Measurements from ENCODE around the gene MARK2. TPM values are rescaled to one million over a fixed set of nuclear protein-coding genes. Genes with fewer than 3 reads are reported as not detected.

The MARK2 gene
- total and polyA plus RNA-seq, 8 donors, result 8.8 to 128 (median 19.3) TPM

GRCh38 chr11:63915961-63916836, 77.3 kb downstream of the MARK2 start:
- Histone ChIP-seq H3K9me3 (no peaks in the 10 kb centered on the region), H3K4me3 (peak overlapping the region; percentile 50 to 56 (median 52)), H3K36me3 (peaks cover 0 to 11% (median under 1%) of the 10 kb centered on the region in 4 donors), H3K27me3 (peaks cover 0 to 32% (median 0%) of the 10 kb centered on the region in 3 donors), H3K27ac (peak overlapping the region in 3 of 5 donors; percentile 20 to 85 (median 82)), H3K4me1 (peaks cover 51 to 59% (median 58%) of the 10 kb centered on the region in 4 donors)
- TF ChIP-seq EP300 (IDR thresholded peaks at IDR 0.05) (no peak), CTCF (IDR thresholded peaks at IDR 0.05) (peak in 2 of 7 experiments; percentile 29 to 48)
- DNase-seq, result peak; percentile 37 to 77
- intact Hi-C loops (cut with DNase I; ENCODE audit: low total_unique reads), result no loop called here
- 1 to 7% (median 3%) methylated on average over 22 to 56 of the region's 56 CpGs for WGBS, 5 donors

DNA sequence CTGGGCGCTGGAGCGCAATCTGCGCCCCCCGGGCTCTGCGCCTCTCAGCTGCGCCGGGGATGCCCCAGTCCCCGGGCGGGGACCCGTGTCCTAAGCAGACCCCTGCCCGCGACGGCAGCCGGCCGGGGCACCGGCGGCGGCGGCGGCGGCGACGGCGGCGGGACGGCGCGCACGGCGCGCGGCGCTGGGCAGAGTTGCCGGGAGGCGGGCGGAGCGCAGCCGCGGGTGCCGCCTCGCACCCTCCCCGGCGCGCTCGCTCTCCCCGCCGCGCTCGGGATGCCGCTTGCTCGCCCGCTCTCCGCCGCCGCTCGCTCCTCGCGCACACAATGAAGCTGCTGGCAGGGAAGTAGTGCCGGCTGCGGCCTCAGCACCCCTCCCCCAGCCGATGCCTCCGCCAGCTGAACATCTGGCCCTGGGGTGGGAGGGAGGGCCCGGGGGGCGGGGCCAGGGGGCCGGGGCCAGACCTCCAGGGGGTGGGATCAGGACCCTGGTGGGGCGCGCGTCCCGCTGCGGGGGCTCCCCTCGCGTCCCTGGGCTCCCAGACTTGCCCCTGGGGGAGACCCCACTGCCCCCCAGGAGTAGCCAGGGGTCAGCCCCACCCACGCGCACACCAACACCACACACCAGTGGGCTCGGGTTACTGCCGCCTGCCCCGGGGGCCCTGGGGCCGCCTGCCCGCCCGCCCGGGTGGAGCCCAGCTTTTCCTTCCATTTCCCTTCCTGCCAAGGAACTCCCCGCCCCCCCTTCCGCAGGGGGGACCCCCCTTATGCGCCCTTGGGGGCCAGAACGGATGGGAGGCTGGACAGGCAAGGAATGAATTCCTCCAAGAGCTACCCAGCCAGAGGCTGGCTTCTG, 78.2 kb downstream of the MARK2 start, which contains the start of gene RCOR2:
Gene RCOR2, minus strand, starts transcription at position 328 of the 855 bp plus-strand sequence. CDS start 708 bp downstream, outside the sequence.
- DNase-seq, result peak; percentile 77 to 95
- Histone ChIP-seq H3K4me3 (peak within 1 kb of the TSS; percentile 50 to 56 (median 52)), H3K27me3 (peaks cover 0 to 32% (median 0%) of the 10 kb centered on the region in 3 donors), H3K9me3 (no peaks in the 10 kb centered on the region), H3K27ac (peak within 1 kb of the TSS; percentile 62 to 85 (median 81)), H3K36me3 (peaks cover 0 to 2% (median 0%) of the 10 kb centered on the region in 4 donors), H3K4me1 (peaks cover 51 to 59% (median 58%) of the 10 kb centered on the region in 4 donors)
- WGBS, 5 donors, result 0 to 6% (median 1%) methylated on average over 6 to 80 of the region's 85 CpGs
- TF ChIP-seq CTCF (IDR thresholded peaks at IDR 0.05) (no peak), EP300 (IDR thresholded peaks at IDR 0.05) (no peak), POLR2AphosphoS5 (IDR thresholded peaks at IDR 0.05) (peak in 2 of 3 donors; percentile 71 to 79), POLR2A (IDR thresholded peaks at IDR 0.05) (no peak)
- intact Hi-C loops (cut with DNase I; ENCODE audit: low total_unique reads), result no loop called here

- 1 to 13% (median 5%) methylated on average over 19 to 50 of the region's 50 CpGs for WGBS, 5 donors
- no peaks in the 10 kb centered on the region for H3K9me3 ChIP-seq
- peaks cover 51 to 59% (median 58%) of the 10 kb centered on the region in 4 donors for H3K4me1 ChIP-seq
- H3K27me3 ChIP-seq, result peaks cover 0 to 32% (median 0%) of the 10 kb centered on the region in 3 donors
- peak overlapping the region; percentile 50 to 56 (median 52) for H3K4me3 ChIP-seq
- intact Hi-C loops (cut with DNase I; ENCODE audit: low total_unique reads), result no loop called here
- no peaks in the 10 kb centered on the region for H3K36me3 ChIP-seq
- H3K27ac ChIP-seq, result peak overlapping the region; percentile 62 to 85 (median 81)
- DNase-seq, result peak; percentile 74 to 88
- TF ChIP-seq POLR2A (IDR thresholded peaks at IDR 0.05), result no peak
- no peak for TF ChIP-seq CTCF (IDR thresholded peaks at IDR 0.05)
- no peak for TF ChIP-seq POLR2AphosphoS5 (IDR thresholded peaks at IDR 0.05)
- TF ChIP-seq EP300 (IDR thresholded peaks at IDR 0.05), result no peak
Observed at GRCh38 chr11:63917692-63918506, 79.0 kb downstream of the MARK2 start.
